Measurements from ENCODE around the gene HSD3B7.
"Not testable (repeated sequence)": the region's sequence is repeated elsewhere in the genome, so short reads cannot be mapped to it uniquely, and the experiment has no call there.

- not testable (repeated sequence) for TF ChIP-seq CTCF (IDR thresholded peaks at IDR 0.05); POLR2AphosphoS5 (IDR thresholded peaks at IDR 0.05; ENCODE audit: low read depth, low read length); REST (IDR thresholded peaks at IDR 0.05; ENCODE audit: insufficient read depth in 1 of 2, low read depth in 2 of 2, low read length in 1 of 2)
Observed at GRCh38 chr16:30939571-30939970, 45.4 kb upstream of the HSD3B7 start.
